Brain pericyte (primary cell): Measurements from ENCODE around the gene RYR1.
"Not testable (repeated sequence)": the region's sequence is repeated elsewhere in the genome, so short reads cannot be mapped to it uniquely, and the experiment has no call there.

Experiments
- DNase-seq: peaks from one replicate; pipeline ENCODE4 v3.0.0-alpha.2; 2012; ENCODE audit warnings: low read depth, low spot score

RYR1 gene

DNA sequence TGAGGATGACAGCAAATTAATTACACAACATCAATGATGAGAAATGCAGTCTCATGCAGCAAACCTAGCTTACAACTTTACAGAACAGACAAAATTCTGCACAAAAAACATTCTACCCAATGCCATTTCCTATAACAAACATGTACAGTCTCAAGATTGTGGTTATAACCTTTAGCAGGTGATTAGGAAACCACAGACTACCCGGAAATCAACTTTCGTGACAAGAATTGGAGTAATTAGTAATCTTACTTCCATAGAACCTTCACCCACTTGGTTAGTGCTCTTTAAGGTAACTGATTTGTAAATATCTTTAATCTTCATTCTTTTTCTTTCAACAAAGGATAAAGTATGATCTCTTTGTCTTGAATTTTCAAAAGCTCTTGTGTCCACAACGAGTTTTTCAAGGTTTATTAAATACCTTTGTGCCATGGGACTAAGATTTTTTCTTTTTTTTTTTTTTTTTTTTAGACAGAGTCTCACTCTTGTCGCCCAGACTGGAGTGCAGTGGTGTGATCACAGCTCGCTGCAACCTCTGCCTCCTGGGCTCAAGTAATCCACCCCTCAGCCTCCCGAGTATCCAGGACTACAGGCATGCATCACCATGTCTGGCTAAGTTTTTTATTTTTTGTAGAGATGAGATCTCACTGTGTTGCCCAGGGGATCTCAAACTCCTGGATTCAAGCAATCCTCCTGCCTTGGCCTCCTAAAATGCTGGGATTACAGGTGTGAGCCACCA lies 105.5 kb downstream of the RYR1 start:
- no peak for DNase-seq

DNA sequence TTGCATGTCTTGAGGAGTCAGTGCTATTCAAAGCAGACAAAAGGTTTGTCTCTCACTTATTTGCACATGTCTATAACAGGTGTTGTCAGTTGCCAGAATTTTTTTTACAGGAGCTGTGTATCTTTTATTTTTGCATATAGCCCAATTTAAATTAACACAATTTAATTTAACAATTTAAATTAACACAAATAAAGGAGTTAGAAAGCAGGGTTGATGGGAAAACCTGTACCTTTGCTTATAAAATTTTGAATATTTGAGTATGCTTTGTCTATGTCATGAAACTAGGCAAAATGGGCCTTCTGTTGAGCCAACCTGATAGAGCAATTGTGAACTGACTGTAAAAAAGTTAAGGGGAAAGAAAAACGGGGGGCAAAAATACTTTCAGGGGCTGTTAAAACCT lies 106.3 kb downstream of the RYR1 start:
- DNase-seq: no peak

DNA sequence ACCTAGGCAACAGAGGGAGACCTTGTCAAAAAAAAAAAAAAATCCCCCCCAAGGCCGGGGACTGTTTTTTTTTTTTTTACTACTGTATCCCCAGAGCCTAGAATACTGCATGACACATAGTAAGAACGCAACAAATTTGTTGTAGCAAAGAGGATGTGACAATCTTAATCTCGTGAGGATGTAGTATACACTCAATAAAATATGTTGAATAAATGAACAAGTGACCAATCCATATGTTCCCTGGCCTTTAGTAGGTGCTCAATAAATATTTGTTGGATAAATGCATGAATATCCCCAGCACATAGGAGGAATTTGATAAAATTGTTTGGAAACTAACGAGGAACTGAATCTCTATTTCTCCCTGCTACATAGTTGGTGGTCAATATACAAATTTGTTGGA lies 108.5 kb downstream of the RYR1 start:
- DNase-seq: no peak

DNA sequence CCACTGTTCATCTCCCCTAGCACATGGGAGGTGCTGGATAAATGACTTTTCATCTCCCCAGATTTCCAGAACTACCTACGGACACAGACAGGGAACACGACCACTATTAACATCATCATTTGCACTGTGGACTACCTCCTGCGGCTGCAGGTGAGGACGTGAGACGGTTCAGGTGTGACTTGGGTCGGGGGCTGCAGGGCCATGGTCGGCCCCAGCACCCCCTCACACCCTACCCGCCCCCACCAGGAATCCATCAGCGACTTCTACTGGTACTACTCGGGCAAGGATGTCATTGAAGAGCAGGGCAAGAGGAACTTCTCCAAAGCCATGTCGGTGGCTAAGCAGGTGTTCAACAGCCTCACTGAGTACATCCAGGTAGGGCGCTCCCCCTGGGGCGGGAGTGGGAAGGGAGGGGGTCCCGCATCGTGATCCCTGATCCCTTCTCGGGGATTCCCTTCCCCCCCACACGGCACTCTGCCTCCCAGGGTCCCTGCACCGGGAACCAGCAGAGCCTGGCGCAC lies 109.9 kb downstream of the RYR1 start:
- DNase-seq: no peak

DNA sequence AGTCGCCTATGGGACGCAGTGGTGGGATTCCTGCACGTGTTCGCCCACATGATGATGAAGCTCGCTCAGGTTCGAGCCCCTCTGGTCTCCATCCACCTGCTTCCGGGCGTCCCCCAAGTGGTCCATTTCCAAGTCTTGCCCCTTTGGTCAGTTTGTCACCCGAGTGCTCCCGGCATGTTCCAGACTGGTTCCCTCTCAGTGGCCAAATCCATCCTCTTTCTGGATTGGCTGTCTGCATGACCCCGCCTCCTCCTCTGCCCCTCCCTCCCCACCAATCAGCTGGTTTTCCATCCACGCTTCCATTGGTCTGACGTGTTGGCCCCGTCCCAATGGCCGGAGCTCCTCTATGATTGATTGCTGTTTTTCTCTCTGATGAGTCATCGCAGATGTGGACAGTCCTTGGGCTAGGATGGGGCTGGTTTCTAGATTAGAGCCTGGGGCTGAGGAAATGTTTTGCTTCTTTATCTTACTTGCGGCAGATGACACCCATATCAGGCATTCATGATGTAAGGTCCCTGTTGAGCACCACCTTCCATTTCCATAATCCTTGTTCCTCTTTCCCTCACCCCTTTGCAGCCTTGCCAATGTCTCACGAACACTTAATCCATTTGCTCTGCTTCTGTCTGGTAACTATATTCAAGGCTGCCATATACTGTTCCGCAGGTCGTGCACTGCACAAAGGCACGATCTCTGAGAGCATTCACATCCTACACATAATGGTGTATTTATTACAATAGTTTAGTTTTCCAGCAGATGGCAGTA lies 110.5 kb downstream of the RYR1 start:
- no peak for DNase-seq

DNA sequence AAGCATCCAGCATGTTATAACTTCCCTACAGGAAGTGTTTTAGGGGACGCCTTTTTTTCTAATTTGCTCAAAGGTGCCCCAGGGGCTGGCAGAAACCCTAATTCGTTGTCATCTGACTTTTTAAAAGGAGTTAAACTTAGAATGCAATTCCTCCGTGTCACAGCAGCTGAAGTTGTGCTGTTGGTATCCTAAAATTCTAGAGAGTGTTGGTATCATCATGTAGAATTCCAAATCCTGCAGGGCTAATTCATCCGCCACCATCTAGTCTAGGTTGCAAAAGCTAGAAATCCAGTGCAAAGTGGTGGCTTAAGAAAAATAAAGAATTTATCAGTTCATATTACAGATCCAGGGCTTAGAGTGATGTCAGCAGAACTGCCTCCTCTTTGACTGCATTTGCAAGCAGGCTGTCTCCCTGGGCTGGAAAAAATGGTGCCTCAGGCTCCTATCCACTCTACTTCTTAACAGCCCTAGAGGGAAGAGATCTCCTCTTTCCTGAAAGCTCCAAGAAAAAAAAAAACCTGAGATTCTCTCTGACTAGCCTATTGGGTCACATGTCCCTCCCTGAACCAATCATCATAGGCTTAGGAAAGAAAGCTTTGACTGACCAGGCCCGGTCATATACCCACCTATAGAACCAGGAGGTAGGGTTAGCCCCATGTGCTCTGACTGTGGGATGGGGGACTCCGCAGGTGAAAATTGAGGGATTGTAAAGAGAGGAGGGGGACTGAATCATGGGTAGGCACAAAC lies 111.3 kb downstream of the RYR1 start:
- DNase-seq: no peak

DNA sequence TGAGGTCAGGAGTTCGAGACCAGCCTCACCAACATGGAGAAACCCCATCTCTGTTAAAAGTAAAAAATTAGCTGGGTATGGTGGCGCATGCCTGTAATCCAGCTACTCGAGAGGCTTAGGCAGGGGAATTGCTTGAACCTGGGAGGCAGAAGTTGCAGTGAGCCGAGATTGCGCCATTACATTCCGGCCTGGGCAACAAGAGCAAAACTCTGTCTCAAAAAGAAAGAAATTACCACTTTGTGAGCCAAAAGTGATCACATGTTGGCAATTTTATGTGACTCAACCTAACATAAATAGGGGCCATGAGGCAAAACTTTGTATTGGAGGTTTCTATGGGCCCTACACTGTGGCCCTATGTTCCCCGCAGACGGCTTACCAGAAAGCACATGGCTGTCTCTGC lies 112.1 kb downstream of the RYR1 start:
- DNase-seq: no peak

DNA sequence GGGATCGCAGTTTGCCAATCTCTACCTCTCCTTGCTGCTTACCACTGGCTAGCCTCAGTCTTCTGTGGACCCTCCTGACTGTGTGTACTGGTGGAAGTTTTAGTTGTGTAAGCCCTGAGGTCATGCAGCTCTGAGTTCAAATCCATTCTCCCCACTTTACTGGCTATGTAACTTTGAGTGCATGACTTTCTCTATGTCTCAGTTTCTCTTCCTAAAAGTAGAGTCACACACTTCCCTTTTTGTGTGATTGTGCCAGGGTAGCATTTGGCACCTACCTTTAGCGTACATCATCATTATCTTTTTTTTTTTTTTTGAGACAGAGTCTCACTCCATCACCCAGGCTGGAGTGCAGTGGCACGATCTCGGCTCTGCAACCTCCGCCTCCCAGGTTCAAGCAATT lies 113.9 kb downstream of the RYR1 start:
- DNase-seq: no peak

DNA sequence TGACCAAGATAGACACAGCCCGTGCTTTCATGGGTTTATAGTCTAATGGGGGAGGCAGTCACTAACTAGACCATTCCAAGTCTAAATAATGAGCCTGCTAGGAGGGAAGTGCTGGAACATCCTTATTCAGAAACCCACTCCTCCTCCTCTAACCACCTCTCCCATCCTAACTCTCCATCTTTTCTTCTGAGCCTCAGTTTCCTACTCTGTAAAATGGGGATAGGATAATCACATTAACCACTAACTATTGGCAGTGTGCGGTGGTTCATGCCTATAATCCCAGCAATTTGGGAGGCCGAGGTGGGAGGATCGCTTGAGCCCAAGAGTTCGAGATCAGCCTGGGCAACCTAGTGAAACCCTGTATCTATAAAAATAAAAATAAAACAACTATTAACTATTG lies 115.6 kb downstream of the RYR1 start:
- no peak for DNase-seq

DNA sequence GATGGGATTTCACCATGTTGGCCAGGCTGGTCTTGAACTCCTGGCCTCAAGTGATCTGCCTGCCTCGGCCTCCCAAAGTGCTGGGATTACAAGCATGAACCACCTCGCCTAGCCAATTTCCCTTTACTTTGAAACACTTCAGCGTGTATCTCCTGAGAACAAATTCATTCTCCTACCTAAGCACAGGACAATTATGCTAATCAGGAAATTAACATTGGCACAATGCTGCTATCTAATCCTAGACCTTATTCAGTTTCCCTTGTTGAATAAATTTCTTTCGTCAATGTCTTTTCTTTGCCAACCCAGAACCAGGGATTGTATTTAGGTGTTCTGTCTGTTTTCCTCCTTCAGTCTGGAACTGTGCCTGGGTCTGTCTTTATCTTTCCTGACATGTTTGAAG lies 116.5 kb downstream of the RYR1 start:
- DNase-seq: no peak

DNA sequence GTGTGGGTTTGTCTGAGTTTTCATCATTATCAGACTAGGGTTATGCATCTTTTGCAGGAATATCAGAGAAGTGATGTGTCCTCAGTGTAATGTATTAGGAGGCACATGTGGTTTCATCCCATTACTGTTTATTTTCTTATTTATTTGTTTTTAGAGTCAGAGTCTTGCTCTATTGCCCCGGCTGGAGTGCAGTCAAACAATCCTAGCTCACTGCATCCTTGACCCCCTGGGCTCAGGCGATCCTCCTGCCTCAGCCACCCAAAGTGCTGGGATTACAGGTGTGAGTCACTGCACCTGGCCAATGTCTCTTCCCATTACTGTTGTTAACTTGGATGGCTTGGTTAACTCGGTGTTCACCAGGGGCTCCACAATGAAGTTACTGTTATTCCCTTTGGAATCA lies 116.9 kb downstream of the RYR1 start:
- DNase-seq: no peak

DNA sequence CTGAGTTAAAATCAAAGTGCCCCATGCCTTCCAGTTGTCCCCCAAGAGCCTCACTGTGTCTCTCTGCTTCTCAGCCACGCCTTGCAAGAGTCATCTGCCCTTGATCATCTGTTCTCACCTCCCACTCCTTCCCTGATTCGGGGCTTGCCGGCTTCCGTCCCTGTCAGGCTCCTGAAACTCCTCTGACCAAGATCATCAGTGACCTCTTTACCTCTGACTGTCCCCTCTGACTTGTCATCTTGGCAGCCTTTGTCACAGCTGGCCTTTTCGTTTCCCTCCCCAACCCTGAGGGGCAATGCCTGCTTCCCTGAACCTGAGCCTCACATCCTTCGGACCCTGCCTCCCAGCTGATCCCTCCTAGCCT lies 117.9 kb downstream of the RYR1 start:
- no peak for DNase-seq

DNA sequence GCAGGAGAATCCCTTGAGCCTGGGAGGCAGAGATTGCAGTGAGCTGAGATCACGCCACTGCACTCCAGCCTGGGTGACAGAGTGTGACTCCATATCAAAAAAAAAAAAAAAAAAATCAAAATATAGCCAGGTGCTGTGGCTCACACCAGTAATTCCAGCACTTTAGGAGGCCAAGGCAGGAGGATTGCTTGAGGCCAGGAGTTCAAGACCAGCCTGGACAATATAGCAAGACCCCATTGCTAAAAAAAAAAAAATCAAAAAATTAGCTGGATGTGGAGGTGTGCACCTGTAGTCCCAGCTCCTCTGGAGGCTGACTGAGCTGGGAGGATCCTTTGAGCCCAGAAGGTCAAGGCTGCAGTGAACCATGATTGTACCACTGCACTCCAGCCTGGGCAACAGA lies 119.7 kb downstream of the RYR1 start:
- DNase-seq: not testable (repeated sequence)

DNA sequence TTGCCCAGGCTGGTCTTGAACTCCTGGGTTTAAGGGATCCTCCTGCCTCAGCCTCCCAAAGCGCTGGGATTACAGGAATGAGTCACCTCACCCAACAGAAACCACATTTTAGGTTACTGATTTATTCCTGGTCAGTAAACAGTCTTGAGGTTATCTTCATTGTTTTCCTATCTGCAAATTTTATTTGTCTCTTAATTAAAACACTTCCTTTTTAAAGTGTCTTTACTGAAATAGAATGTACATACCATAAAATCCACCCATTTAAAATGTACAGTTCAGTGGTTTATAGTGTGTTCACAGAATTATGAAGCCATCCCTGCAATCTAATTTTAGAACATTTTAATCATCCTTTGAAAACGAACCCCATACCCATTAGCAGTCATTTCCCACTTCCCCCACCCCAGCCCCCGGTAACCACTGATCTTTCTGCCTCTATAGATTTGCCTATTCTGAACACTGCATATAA lies 121.2 kb downstream of the RYR1 start:
- no peak for DNase-seq

DNA sequence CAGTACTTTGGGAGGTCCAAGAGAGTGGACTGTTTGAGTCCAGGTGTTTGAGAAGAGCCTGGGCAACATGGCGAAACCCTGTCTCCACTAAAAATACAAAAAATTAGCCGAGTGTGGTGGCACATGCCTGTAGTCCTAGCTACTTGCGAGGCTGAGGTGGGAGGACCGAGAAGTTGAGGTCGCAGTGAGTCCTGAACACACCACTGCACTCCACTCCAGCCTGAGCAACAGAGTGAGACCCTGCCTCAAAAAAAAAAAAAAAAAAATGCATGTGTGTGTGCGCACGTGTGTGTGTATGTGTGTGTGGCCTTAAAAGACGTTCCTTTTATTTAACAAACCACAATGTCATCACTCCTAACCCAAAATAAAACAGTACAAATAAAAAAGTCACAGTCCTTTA lies 121.7 kb downstream of the RYR1 start:
- DNase-seq: no peak

DNA sequence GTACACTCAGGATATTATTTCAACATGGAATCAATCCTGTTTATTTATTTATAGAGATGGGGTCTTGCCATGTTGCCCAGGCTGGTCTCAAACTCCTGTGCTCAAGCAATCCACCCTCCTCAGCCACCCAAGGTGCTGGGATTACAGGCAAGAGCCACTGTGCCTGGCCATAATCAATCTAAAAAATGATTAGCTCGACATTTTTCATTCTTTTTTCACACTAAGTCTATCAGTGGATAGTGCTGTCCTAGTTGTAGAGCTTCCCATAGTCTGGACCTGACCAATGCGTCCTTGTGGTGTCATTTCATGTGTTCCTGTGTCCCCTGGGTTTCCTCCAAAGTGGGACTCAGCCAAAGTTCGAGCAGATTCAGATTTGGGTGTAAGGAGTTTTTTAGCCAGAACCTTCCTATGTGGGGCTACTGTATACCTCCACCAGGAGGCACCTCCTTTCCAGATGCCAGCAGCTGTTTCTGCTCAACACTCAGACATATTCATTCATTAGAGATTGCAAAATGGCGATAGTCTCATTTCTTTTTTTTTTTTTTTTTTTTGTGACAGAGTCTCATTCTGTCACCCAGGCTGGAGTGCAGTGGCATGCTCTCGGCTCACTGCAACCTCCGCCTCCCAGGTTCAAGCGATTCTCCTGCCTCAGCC lies 123.2 kb downstream of the RYR1 start:
- no peak for DNase-seq

DNA sequence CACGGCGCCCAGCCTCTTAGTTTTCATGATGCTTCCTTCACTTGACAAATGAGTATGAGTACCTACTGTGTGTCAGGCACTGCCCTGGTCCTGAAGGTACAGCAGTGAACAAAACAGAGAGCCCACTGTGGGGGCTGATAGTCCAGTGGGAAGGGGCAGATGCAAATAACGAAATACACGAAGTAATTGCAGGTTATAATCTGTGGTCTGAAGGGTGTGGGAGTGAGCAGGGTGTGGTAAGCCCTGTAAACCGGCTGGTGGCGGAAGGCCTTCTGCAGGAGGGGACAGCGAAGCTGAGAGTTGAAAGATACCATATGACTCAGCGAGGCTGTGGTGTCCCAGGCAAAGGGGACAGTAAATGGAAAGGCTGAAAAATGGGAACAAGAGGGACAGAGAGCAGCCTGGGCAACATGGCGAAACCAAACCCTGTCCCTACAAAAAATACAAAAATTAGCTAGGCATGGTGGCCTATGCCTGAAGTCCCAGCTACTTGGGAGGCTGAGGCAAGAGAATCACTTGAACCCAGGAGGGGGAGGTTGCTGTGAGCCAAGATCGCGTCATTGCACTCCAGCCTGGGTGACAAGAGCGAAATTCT lies 123.8 kb downstream of the RYR1 start:
- no peak for DNase-seq

DNA sequence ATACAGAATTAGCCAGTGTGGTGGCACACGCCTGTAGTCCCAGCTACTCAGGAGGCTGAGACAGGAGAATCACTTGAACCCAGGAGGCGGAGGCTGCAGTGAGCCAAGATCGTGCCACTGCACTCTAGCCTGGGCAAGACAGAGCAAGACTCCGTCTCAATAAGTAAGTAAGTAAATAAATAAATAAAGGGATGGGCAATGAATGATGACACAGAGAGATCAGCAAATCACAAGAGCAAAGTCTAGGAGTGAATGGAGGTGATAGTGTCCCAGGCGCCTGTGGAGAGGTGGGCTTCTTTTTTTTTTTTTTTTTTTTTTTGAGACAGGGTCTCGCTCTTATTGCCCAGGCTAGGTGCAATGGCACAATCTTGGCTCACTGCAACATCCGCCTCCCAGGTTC lies 125.4 kb downstream of the RYR1 start:
- DNase-seq: not testable (repeated sequence)

DNA sequence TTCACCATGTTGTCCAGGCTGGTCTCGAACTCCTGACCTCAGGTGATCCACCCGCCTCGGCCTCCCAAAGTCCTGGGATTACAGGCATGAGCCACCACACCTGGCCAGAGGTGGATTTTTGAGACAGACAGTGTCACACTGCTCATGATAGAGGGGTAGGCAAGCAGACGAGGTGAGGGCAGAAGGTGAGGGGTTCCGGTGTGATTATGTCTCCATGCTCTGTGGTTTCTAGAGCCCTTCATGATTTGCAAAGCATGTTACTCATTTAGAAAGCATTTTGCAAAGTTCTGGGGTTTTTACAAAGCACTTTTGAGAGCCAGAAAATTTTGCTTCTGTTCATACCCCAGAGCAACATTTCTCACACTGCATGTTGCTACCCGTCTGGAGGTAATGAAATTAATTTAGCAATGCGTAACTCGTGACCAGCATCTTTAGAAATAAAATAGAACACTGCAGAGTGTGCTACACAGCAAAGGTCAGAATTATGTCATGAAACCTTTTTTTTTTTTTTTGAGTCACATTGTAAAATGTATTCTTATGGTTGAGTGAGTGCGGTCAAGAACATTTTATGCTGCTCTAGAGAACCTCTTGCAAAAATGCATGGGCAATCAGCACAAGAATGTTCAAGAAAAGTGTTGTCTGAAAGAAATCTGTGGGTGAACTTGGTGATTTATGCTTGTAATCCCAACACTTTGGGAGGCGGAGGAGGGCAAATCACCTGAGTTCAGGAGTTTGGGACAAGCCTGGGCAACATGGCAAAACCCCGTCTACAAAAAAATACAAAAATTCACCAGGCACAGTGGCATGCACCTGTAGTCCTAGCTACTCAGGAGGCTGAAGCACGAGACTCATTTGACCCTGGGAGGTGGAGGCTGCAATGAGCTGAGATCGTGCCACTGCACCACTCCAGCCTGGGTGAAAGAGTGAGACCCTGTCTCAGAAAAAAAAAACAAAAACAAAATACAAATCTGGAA lies 126.2 kb downstream of the RYR1 start:
- no peak for DNase-seq

DNA sequence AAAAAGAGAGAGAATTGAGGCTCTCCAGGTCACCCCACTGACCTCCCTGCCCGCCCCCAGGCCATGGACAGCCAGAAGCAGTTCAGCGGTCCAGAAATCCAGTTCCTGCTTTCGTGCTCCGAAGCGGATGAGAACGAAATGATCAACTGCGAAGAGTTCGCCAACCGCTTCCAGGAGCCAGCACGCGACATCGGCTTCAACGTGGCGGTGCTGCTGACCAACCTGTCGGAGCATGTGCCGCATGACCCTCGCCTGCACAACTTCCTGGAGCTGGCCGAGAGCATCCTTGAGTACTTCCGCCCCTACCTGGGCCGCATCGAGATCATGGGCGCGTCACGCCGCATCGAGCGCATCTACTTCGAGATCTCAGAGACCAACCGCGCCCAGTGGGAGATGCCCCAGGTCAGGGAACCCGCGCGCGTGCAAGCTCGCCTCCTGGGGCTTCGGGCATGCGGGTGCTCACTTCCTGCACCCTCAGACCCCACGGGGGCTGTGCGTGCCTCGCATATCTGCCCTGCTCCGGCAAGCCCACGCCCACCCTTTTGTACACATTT lies 127.6 kb downstream of the RYR1 start:
- no peak for DNase-seq
